OCI-LY7 (cell line): Measurements from ENCODE around the gene KDM4B. TPM values are rescaled to one million over a fixed set of nuclear protein-coding genes. Genes with fewer than 3 reads are reported as not detected.

Experiments
- BruUV-seq: library from RNA; stranded (reverse); fragments of 400-500 nt; replicated peaks from 2 replicates; lab custom pipeline; 2021; lab: Mats Ljungman, UMichigan
- CTCF ChIA-PET: fragments of 300-600 bp; sonication (Branson Sonifier 250); formaldehyde crosslinking; loops from one replicate; lab custom pipeline; 2022; ENCODE audit warnings: antibody characterized with exemption; ENCODE audit not compliant: unreplicated experiment; lab: Charles Lee
- POLR2A ChIA-PET: fragments of 300-600 bp; sonication (Branson Sonifier 250); formaldehyde crosslinking; loops from one replicate; lab custom pipeline; 2022; ENCODE audit warnings: antibody characterized with exemption; lab: Charles Lee
- DNase-seq: peaks from one replicate; pipeline ENCODE4 v3.0.0-alpha.2; 2015; ENCODE audit warnings: low spot score
- H2AFZ ChIP-seq: fragments of 200-600 bp; sonication (generic), shearing (Covaris generic); 2 replicates; pipeline ENCODE4 v1.6.1; 2014; ENCODE audit warnings: mild to moderate bottlenecking, antibody characterized with exemption, low read length, moderate library complexity
- H3K27ac ChIP-seq: fragments of 200-600 bp; sonication (generic); 2 replicates; pipeline ENCODE4 v1.5.1; 2014; ENCODE audit warnings: mixed run types, low read depth, mild to moderate bottlenecking, moderate library complexity, low read length, inconsistent platforms; ENCODE audit not compliant: poor library complexity, severe bottlenecking
- H3K36me3 ChIP-seq: fragments of 200-600 bp; sonication (generic); 2 replicates; pipeline ENCODE4 v1.6.1; 2014; ENCODE audit warnings: mild to moderate bottlenecking, antibody characterized with exemption, low read length, moderate library complexity, mixed read lengths; ENCODE audit not compliant: insufficient read depth
- H3K4me1 ChIP-seq: fragments of 200-600 bp; sonication (generic); 2 replicates; pipeline ENCODE4 v1.5.1; 2014; ENCODE audit warnings: mild to moderate bottlenecking, low read length; ENCODE audit not compliant: insufficient read depth, poor library complexity, severe bottlenecking
- H3K4me2 ChIP-seq: fragments of 200-600 bp; sonication (generic); 2 replicates; pipeline ENCODE4 v1.6.1; 2014; ENCODE audit warnings: mild to moderate bottlenecking, low read length
- H3K4me3 ChIP-seq: fragments of 200-600 bp; sonication (generic); 2 replicates; pipeline ENCODE4 v1.5.1; 2014; ENCODE audit warnings: mild to moderate bottlenecking, low read depth, low read length; ENCODE audit not compliant: poor library complexity, severe bottlenecking
- H3K79me2 ChIP-seq: fragments of 200-600 bp; sonication (generic); 2 replicates; pipeline ENCODE4 v1.6.1; 2016; ENCODE audit warnings: low read depth, mild to moderate bottlenecking, low read length, moderate library complexity, mixed read lengths; ENCODE audit not compliant: insufficient read depth
- H3K9me2 ChIP-seq: fragments of 200-600 bp; sonication (generic); 2 replicates; pipeline ENCODE4 v1.6.1; 2016; ENCODE audit warnings: mild to moderate bottlenecking, low read length, mixed read lengths; ENCODE audit not compliant: insufficient read depth
- H3K9me3 ChIP-seq: fragments of 200-600 bp; sonication (generic); 2 replicates; pipeline ENCODE4 v1.6.1; 2014; ENCODE audit warnings: mild to moderate bottlenecking, mixed run types, low read length, mixed read lengths
- H4K20me1 ChIP-seq: fragments of 200-600 bp; sonication (generic); 2 replicates; pipeline ENCODE4 v1.6.1; 2014; ENCODE audit warnings: mild to moderate bottlenecking, antibody characterized with exemption, low read length, moderate library complexity, mixed read lengths; ENCODE audit not compliant: insufficient read depth
- EZH2phosphoT487 ChIP-seq: fragments of 200-600 bp; sonication (generic); IDR thresholded peaks from 2 replicates; pipeline ENCODE4 v1.6.1; 2018; ENCODE audit warnings: low read depth, borderline replicate concordance, mild to moderate bottlenecking, mixed run types, antibody characterized with exemption, low read length, moderate library complexity, mixed read lengths
- intact Hi-C: fragments of 100-400 bp; cut with micrococcal nuclease; formaldehyde crosslinking; loops from one replicate; pipeline ENCODE4 v1.10.0; 2022; ENCODE audit not compliant: unreplicated experiment
- total RNA-seq, 2 experiments: library from RNA; depleted of rRNA in 1 of 2; stranded (reverse); fragments of >200 nt in 1 of 2; shearing (Covaris generic) in 1 of 2; gene quantifications; 2 replicates each; pipeline ENCODE4 v1.2.3, GENCODE V29; 2014 to 2022
- TF ChIP-seq, protein P1 (sequence below): fragments of 200-600 bp; sonication (generic); conservative IDR thresholded peaks from 2 replicates; pipeline ENCODE4 v1.5.1; 2014; ENCODE audit warnings: mild to moderate bottlenecking, antibody characterized with exemption, low read length, moderate library complexity, mixed read lengths

KDM4B gene
- total RNA-seq, 2 experiments from 2014 or later, result 24.3 to 44.2 TPM

DNA sequence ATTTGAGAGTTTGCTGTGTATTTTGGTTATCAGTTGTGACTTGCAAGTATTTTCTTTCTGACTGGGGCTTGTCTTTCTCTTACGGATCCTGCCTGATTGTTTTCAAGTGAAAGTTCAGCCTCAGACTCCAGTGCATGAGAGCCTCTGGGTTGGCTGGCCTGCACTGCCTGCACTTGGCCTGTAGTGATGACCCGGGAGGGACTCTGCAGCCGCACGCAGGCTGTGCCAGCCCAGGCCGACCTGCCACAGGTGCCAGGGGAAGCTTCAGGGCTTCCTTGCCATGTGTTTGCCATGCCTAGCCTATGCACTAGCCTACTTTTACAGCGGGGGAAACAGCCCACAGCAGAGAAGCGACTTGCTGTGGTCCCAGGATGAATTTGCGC, 77.0 kb downstream of the KDM4B start:
- H3K79me2 ChIP-seq, result no peaks in the 10 kb centered on the region
- no peak overlapping the region for H3K4me2 ChIP-seq
- no peak overlapping the region for H3K27ac ChIP-seq
- no peaks in the 10 kb centered on the region for H4K20me1 ChIP-seq
- H3K9me2 ChIP-seq, result no peaks in the 10 kb centered on the region
- no peak overlapping the region for H3K4me3 ChIP-seq
- intact Hi-C loops, result loop anchor here (10.0 kb wide), 1 partner anchor 89 kb away; no protein-coding TSS in a partner anchor
- no peaks in the 10 kb centered on the region for H3K4me1 ChIP-seq
- H3K36me3 ChIP-seq, result no peaks in the 10 kb centered on the region
- no peaks in the 10 kb centered on the region for H3K9me3 ChIP-seq
- CTCF ChIA-PET, result no interaction called here
- TF ChIP-seq EZH2phosphoT487, result no peak
- TF ChIP-seq, protein P1, sequence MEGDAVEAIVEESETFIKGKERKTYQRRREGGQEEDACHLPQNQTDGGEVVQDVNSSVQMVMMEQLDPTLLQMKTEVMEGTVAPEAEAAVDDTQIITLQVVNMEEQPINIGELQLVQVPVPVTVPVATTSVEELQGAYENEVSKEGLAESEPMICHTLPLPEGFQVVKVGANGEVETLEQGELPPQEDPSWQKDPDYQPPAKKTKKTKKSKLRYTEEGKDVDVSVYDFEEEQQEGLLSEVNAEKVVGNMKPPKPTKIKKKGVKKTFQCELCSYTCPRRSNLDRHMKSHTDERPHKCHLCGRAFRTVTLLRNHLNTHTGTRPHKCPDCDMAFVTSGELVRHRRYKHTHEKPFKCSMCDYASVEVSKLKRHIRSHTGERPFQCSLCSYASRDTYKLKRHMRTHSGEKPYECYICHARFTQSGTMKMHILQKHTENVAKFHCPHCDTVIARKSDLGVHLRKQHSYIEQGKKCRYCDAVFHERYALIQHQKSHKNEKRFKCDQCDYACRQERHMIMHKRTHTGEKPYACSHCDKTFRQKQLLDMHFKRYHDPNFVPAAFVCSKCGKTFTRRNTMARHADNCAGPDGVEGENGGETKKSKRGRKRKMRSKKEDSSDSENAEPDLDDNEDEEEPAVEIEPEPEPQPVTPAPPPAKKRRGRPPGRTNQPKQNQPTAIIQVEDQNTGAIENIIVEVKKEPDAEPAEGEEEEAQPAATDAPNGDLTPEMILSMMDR, result no peak
- POLR2A ChIA-PET, result interaction anchor here (0.6 kb wide), 1 partner anchor 215 kb away, joined by 3 read pairs; no protein-coding TSS in a partner anchor
- BruUV-seq, result no TSS peak
- no peak overlapping the region for H2AFZ ChIP-seq
- DNase-seq, result no peak

DNA sequence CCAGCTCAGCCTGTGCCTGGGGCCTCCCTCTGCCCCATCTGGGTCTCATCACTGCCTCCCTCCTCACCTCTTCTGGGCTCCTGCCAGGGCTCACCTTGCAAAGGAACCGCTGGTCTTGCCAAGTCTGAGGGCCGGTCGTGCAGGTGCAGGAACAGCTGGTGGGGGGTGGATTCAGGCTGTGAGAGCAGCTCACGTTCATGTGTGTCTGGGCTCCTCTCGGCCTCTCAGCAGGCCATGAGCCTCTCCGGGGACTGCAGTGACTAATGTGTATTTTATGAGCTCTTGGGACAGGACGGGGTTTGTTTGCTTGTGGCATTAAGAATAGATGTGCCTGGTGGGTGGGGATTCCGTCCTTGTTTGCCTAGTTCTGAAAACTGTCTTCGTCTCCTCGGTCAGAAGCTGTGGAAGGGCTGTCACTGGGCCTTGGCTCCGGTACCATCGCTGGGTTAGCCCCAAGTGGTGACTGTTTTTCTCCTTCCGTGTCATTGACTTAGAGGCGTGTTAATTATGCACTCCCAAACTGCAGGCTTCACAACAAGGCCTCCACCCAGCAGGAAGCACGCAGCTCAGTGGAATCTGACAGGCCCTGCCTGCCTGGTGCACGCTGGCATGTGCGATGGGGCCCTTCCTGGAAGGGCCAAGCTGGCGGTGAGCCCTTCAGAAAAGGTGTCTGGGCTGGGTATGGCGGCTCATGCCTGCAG, 77.6 kb downstream of the KDM4B start:
- TF ChIP-seq EZH2phosphoT487, result no peak
- TF ChIP-seq, protein P1, result no peak
- ChIA-PET CTCF (no interaction called here), POLR2A (no interaction called here)
- intact Hi-C loops, result loop anchor here (10.0 kb wide), 1 partner anchor 88 kb away; no protein-coding TSS in a partner anchor
- Histone ChIP-seq H3K79me2 (no peaks in the 10 kb centered on the region), H3K36me3 (no peaks in the 10 kb centered on the region), H4K20me1 (no peaks in the 10 kb centered on the region), H3K9me3 (no peaks in the 10 kb centered on the region), H2AFZ (no peak overlapping the region), H3K27ac (no peak overlapping the region), H3K9me2 (no peaks in the 10 kb centered on the region), H3K4me2 (no peak overlapping the region), H3K4me3 (no peak overlapping the region), H3K4me1 (no peaks in the 10 kb centered on the region)
- DNase-seq, result peak; percentile 10
- no TSS peak for BruUV-seq
